HG03280 (cell line): ENCODE measurements around the gene ADGRG1.

Experiments
- ATAC-seq: cut with Tn5 transposase; IDR thresholded peaks from one replicate; pipeline ENCODE4 v1.9.1; 2021; ENCODE audit warnings: mild to moderate bottlenecking, moderate library complexity; ENCODE audit not compliant: unreplicated experiment

The ADGRG1 gene

GRCh38 chr16:57680842-57681375 is 52.5 kb downstream of the ADGRG1 start:
- no peak for ATAC-seq

GRCh38 chr16:57681950-57682728 is 53.7 kb downstream of the ADGRG1 start:
- ATAC-seq = no peak

GRCh38 chr16:57682809-57683635 is 54.6 kb downstream of the ADGRG1 start:
- ATAC-seq = no peak

- no peak for ATAC-seq
These were observed 55.5 kb downstream of the ADGRG1 start for GRCh38 chr16:57683636-57684545.

GRCh38 chr16:57684626-57685358 is 56.4 kb downstream of the ADGRG1 start:
- ATAC-seq = no peak

GRCh38 chr16:57685633-57686032 is 57.2 kb downstream of the ADGRG1 start:
- no peak for ATAC-seq

GRCh38 chr16:57686577-57686976 is 58.1 kb downstream of the ADGRG1 start:
- ATAC-seq = no peak

GRCh38 chr16:57687363-57687929 is 59.0 kb downstream of the ADGRG1 start:
- no peak for ATAC-seq

GRCh38 chr16:57688487-57688986 is 60.1 kb downstream of the ADGRG1 start:
- ATAC-seq = no peak

GRCh38 chr16:57688987-57689761 is 60.7 kb downstream of the ADGRG1 start:
- ATAC-seq = no peak

- no peak for ATAC-seq
These were observed 61.5 kb downstream of the ADGRG1 start for GRCh38 chr16:57689762-57690558.

GRCh38 chr16:57690782-57691471 is 62.5 kb downstream of the ADGRG1 start:
- no peak for ATAC-seq

- no peak for ATAC-seq
These were observed 64.2 kb downstream of the ADGRG1 start for GRCh38 chr16:57692636-57693035.

- no peak for ATAC-seq
These were observed 65.1 kb downstream of the ADGRG1 start for GRCh38 chr16:57693550-57693949.

GRCh38 chr16:57694231-57694724 is 65.8 kb downstream of the ADGRG1 start:
- ATAC-seq = no peak

- no peak for ATAC-seq
These were observed 66.6 kb downstream of the ADGRG1 start, which contains the start of gene DRC7 for GRCh38 chr16:57694725-57695679. DRC7 (plus strand) TSS chr16:57694806; CDS start chr16:57697950, 3,144 bp downstream.
